Panc1 (cell line): ENCODE data around the gene CDH8.

Experiments
- CTCF ChIP-seq: fragments of 450-650 bp; IDR thresholded peaks from 2 replicates; pipeline ENCODE4 v1.5.1; 2017; ENCODE audit warnings: mild to moderate bottlenecking
- POLR2AphosphoS5 ChIP-seq: IDR thresholded peaks from 2 replicates; pipeline ENCODE4 v1.6.1; 2012; ENCODE audit warnings: mild to moderate bottlenecking, low read depth, low read length, moderate library complexity
- SIN3A ChIP-seq: IDR thresholded peaks from 2 replicates; pipeline ENCODE4 v1.6.1; 2012; ENCODE audit warnings: low read depth, mild to moderate bottlenecking, low read length, moderate library complexity, borderline replicate concordance; ENCODE audit not compliant: insufficient read depth

- TF ChIP-seq CTCF (no peak), POLR2AphosphoS5 (no peak), SIN3A (no peak)
Observed at GRCh38 chr16:61713787-61714186, 322.5 kb downstream of the CDH8 start.
